HG03039 (cell line): ENCODE results near the gene OPCML.
A peak's percentile ranks its signal among the peaks of the same experiment; 100 is the strongest.

ENCODE experiments used
- ATAC-seq: cut with Tn5 transposase; IDR thresholded peaks from one replicate; pipeline ENCODE4 v1.9.1; 2021; ENCODE audit warnings: mild to moderate bottlenecking, moderate library complexity; ENCODE audit not compliant: unreplicated experiment

OPCML gene

GRCh38 chr11:133082841-133083488, 449.3 kb downstream of the OPCML start:
- ATAC-seq: peak; percentile 63

GRCh38 chr11:133082453-133082781, 449.9 kb downstream of the OPCML start:
- ATAC-seq: no peak

DNA sequence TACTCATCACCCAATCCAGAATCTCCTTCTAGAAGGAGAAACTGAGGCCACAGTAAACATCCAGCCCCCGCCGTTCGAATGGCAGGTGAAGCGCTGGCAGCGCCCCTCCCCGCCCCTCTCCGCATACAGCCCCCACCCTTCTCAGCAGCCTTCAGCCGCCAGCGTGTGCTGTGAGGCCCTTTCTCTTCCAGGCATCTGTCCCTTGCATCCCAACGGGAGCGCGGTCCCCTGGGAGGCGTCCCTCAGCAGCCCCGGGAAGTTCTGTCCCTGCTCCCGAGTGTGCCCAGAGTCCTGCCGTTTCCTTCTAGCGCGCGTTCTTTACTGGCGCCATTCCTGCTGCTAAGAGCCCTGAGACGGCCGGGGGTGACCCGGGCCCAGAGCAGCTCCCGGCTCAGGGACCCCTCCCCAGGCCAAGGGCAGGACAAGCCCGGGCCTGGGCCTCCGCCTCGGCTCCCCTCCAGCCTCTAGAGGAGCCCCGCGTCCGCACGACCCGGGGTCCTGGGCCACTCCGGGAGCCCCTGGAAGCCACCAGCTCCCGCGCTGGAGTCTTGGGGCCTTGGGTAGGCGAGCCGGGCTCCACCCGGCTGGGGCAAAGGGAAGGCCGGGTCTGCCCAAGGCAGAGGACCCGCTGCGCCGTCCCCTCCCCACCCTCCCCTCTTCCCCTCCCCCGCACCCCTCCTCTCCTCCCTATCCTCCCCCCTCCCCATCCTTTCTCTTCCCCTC, 450.4 kb downstream of the OPCML start:
- no peak for ATAC-seq

DNA sequence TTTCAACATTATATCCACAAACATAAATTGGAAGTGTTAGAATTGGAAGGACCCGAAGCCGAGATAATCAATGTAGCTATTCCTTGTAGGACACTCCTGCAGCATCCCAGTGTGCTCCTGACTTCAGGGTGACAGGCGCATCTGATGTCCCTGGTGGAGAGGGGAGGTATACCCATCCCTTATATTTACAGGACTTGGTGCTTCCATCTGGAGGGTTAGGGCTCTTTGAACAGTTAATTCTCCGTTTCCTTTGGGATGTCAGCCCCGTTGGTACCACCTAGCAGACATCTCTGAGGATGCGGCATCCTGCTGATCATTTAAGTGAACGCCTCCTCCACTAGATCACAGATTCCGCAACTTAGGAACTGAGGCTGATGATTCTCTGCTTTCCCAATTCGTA, 451.3 kb downstream of the OPCML start:
- ATAC-seq: no peak

GRCh38 chr11:133078591-133079404, 453.5 kb downstream of the OPCML start:
- no peak for ATAC-seq

DNA sequence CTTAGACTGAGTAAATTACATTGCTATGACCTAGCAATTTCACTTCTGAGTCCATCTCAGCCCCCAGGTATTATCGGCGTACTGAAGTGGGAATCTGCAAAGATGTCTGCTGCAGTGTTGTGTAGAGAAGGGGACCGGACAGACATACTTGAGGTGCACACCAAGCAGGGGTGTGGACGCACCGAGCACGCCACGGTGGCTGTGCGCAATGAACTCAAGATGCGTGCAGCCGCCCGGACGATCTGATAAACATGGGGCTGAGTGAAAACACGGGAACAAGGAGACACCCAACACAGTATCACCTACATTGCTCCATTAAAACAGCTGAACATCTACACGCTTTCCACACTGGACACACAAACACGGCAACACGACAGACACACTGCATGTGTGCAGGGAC, 454.3 kb downstream of the OPCML start:
- ATAC-seq: no peak

DNA sequence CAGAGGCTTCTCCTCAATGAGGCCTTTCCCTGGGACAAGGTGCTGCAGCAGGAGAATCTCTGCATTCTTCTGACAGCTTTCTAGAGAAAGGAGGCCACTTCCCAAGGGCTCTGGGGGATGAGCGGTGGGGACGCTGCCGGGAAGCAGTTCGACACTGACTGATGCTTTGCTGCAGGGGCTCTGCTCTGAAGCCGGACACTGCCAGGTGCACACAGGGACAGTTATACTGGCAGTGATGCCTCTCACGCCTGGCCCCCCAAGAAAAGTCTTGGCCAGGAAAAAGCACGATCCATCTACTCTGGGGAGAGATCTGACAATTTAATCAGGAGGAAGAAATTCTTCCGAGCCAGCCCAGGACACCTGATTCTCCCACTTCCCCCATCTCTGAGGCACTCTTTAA, 456.9 kb downstream of the OPCML start:
- ATAC-seq: no peak

DNA sequence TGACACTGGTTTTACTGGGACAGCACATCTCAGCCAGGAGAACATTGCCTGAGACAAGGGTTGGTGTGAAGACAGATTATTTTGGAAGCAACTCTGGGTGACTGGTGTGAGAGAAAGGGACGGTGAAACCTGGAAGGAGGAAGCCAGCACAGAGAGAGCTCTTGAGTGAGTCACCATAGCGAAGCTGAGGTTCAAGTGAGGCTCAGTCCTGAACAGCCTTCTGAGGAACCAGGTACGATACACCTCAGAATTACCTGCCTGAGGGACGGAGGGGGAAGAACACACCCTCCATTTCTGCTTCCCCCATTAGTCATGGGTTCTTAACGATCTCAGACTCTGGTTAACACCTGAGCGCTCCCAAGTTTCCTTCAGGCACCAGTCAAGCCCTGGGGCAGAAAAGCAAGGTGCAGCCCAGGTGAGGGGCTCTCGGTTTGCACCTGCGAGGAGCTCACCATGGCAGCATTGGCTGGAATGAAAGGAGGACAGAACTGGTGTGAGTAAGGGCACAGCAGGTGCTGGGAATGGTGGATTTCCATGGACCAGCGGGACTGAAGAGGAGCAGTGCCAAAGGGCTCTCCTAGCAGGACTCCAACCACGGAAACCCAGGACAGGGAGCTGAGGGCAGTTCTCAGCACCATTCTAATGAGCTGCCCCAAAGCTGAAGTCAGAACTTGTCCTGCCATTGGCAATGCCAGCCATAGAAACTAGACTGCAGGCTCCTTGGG, 459.3 kb downstream of the OPCML start:
- ATAC-seq: no peak

DNA sequence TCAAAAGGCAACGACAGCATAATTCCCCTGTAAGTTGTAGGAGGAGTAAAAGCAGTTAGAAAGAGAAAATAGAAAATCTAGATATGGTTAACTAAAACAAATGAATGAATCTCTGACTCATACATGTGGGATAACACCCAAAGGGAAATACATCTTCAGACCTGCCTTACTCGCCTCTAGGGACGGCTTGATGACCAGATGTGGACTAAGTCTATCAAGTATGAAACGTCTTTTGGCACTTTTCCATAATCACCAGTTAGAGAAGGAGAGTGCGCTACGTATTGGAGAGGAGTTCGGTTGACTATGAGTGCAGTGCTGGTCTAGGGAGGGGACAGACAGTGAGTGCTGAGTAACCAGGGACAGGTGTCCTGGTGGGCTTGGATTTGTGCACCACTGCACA, 459.9 kb downstream of the OPCML start:
- ATAC-seq: no peak

DNA sequence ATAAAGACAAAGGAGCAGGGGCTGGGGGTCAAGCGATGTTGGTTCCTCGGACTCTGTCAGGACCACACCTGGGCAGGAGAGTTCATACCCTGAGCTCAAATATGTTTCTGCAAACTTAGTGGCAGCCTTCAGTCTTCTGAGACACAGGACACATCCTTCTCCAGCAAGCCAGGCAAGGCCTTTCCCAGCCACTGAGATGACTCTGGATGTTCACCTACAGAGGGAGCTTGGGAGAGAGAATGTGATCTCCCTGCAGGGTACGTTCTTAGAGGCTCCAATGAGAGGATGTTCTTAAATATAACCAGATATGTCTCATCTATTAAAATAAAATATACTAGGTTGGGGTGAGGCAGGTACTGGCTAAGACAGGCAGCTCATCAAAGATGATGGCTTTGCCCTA, 461.5 kb downstream of the OPCML start:
- ATAC-seq: no peak

GRCh38 chr11:133070021-133070713, 462.1 kb downstream of the OPCML start:
- ATAC-seq: no peak

GRCh38 chr11:133065847-133066485, 466.3 kb downstream of the OPCML start:
- ATAC-seq: no peak

GRCh38 chr11:133064961-133065360, 467.3 kb downstream of the OPCML start:
- no peak for ATAC-seq

- ATAC-seq: no peak
These were observed 468.0 kb downstream of the OPCML start for GRCh38 chr11:133064152-133064877.

DNA sequence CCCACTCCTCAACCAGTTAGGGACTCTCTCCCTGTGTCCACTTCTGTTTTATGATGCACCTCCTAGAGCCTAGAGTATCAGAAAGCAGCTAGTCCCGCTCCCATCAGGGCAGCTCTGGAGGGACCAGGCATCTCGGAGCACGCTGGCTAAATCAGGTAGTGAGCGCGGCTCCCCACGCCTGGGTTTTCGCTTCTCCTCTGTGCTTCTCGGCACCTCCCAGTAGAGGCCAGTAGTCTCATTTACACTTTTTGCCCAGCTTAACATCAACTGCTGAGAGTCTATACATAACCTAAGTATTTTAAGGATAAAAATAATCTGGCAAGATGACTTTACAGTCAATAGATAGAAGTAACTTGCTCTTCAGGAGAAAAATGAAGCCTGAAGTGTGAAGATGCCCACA, 473.8 kb downstream of the OPCML start:
- no peak for ATAC-seq

- ATAC-seq: no peak
These were observed 479.1 kb downstream of the OPCML start for GRCh38 chr11:133053124-133053776.

- no peak for ATAC-seq
These were observed 479.8 kb downstream of the OPCML start for GRCh38 chr11:133052537-133052936.

- no peak for ATAC-seq
These were observed 482.9 kb downstream of the OPCML start for GRCh38 chr11:133049244-133050019.
